Effector CD4-positive, alpha-beta T cell (primary cell): ENCODE results near the gene MDK.
A peak's percentile ranks its signal among the peaks of the same experiment; 100 is the strongest.
"Not testable (repeated sequence)": the region's sequence is repeated elsewhere in the genome, so short reads cannot be mapped to it uniquely, and the experiment has no call there.

ENCODE experiments used
- DNase-seq: peaks from one replicate; pipeline ENCODE4 v3.0.0-alpha.2; 2020

Gene MDK

GRCh38 chr11:46369458-46370152, 11.9 kb upstream of the MDK start:
- peak; percentile 39 for DNase-seq

DNA sequence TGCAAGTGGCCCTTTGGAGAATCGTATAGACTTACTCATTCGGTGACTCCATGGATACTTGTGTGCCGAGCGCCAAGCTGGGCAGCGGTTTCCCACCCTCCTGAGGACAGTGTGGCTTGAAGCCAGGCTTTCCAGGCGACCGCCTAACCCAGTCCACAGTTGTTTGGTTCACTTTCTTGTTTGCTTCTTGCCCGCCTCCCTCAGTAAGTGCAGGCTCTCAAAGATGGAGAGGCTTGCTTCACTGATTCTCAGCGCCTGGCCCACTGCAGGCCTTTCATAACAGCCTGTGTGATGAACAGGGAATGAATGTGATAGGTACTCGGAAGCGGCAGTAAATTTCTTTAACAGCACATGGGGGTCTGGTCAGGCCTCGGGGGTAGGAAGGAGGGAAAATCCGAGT, 11.2 kb upstream of the MDK start:
- DNase-seq, result no peak

DNA sequence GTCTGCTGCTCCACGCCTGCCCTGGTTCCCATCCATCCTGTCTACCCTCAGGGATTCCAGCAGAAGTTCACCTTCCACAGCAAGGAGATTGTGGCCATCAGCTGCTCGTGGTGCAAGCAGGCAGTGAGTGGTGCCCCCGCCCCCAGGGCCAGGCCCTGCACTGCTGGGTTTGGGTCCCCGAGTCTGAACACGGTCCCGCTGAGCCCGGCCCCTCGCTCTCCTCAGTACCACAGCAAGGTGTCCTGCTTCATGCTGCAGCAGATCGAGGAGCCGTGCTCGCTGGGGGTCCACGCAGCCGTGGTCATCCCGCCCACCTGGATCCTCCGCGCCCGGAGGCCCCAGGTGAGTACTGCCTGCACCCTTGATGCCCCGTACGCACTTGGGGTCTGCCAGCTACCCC, 10.2 kb upstream of the MDK start:
- not testable (repeated sequence) for DNase-seq

- DNase-seq, result no peak
Observed at GRCh38 chr11:46372086-46372485, 9.4 kb upstream of the MDK start.

- DNase-seq, result not testable (repeated sequence)
Observed at GRCh38 chr11:46372501-46372900, 9.0 kb upstream of the MDK start.

GRCh38 chr11:46373787-46374740, 7.4 kb upstream of the MDK start:
- no peak for DNase-seq

DNA sequence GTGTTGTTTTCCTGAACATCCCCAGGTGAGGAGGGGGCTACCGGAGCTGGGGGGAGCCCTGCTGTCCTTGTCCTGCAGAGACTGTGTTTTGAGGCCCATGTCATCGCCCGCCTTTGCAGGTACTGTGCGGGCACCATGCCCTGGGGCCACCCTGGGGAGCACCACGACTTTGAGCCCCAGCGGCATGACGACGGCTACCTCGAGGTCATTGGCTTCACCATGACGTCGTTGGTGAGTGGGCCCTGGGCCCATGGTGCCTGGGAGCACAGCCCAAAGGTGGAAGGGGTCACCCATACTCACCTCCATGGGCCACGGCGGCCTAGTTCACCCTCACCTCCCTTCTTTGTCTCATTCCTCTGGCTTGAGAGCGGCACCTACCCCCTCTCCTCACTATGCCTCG, 6.7 kb upstream of the MDK start:
- DNase-seq, result no peak

GRCh38 chr11:46375392-46376101, 5.9 kb upstream of the MDK start:
- DNase-seq, result no peak

DNA sequence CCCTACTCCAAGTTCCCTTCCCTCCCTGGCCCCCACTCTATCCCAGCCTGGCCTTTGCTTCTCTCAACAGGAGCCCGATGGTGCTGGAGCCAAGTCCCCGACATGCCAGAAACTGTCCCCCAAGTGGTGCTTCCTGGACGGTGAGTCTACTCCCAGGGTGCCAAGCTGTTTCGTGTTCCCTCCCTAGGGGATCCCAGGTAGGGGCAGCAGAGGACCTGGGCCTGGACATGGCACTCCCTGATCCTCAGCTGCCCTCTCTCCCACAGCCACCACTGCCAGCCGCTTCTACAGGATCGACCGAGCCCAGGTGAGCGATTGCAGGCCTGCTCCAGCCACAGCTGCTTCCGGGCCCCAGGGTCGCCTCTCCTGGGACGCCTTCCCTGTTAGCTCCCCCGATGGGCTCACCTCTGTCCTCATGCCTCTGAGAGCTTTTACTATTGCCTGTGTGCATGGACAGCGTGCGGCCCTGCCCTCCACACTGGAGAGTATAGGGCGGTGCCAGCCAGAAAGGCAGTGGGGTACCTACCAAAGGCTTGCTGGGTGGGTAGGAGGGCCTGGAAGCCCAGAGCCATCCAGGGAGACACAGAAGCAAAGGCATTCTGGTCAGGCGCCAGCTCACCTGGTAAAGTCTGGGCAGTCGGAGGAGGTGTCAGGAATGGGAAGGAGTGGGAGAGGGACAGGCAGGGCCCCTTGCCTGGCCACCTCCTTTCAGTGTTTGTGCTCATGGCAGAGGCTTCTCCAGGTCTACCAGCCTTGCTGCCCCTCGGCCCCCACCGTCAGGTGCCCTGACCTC, 5.0 kb upstream of the MDK start:
- DNase-seq, result no peak

DNA sequence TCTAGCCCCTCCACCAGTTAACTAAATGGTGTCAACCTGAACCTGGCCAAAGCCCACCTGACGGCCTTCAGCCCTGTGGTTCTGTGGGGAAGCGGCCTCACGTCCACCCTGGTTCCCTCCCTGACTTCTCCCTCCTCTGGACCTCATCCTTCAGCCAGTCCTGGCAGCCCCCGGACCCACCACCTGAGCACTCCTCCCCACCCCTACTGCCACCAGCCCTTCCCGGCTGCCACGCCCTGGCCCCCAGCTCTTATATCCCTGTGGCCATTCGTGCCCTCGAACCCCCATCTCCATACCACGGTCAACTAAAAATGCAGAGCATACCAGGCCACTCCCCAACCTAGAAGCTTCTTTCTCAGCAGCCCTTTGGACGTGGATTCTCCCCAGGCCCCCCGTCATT, 4.2 kb upstream of the MDK start:
- no peak for DNase-seq

GRCh38 chr11:46377831-46378230, 3.6 kb upstream of the MDK start:
- no peak for DNase-seq

DNA sequence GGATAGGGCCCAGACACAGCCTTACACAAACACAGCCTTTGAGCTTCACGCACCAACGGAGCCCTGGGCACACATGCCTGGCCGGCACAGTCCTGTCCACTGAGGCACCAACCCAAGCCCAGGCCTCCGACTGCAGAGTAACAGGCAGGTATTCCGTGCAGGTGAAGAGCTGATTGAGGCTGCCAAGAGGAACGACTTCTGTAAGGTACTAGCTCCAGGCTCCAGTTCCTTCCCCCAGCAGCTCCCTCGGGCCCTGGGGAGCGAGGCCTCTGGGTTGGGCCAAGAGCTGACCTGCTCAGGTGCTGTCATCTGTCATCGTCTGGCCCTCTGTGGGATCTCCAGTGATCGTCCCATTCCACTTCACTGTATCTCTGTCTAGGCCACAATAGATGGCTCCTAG, 3.2 kb upstream of the MDK start:
- no peak for DNase-seq

DNA sequence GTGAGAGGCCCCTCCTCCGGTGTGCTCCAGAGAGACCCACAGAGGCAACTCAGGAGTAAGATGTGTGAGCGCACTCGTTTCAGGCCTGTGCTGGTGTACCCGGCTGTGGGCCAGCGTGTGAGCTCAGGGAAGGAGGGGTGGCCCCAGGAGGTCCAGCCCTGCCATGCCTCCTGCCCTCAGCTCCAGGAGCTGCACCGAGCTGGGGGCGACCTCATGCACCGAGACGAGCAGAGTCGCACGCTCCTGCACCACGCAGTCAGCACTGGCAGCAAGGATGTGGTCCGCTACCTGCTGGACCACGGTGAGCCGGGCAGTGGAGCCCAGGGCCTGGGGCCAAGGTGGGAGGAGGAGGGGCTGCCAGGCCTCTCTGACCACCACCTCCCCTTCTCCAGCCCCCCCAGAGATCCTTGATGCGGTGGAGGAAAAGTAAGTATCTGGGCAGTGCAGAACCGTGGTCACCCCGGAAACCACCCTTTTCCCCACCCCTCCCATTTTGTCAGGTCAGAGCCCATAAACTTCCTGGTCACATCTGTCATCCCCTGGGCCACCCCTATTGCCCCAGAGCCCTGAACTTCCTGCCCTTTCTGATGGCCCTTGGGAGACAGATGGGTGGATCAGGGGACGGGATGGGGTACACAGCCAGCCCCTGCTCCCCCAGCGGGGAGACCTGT, 2.5 kb upstream of the MDK start:
- no peak for DNase-seq

DNA sequence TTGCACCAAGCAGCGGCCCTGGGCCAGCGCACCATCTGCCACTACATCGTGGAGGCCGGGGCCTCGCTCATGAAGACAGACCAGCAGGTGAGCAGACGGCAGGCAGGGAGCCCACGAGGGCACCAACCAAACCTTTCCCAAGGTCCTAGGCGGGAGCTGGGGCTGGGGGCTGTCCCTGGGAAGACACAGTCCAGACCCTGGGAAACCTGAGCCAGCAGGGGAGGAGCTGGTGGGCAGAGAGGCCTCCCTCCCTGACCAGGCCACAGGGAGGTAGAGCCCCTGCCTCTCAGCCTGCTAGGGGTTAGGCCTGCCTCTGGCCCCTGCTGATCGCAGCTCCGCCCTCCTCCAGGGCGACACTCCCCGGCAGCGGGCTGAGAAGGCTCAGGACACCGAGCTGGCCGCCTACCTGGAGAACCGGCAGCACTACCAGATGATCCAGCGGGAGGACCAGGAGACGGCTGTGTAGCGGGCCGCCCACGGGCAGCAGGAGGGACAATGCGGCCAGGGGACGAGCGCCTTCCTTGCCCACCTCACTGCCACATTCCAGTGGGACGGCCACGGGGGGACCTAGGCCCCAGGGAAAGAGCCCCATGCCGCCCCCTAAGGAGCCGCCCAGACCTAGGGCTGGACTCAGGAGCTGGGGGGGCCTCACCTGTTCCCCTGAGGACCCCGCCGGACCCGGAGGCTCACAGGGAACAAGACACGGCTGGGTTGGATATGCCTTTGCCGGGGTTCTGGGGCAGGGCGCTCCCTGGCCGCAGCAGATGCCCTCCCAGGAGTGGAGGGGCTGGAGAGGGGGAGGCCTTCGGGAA, 1.8 kb upstream of the MDK start:
- not testable (repeated sequence) for DNase-seq

- DNase-seq, result peak; percentile 23
Observed at GRCh38 chr11:46380340-46381047, 975 bp upstream of the MDK start.

GRCh38 chr11:46381819-46382645, 563 bp downstream of the MDK start:
- DNase-seq, result no peak

DNA sequence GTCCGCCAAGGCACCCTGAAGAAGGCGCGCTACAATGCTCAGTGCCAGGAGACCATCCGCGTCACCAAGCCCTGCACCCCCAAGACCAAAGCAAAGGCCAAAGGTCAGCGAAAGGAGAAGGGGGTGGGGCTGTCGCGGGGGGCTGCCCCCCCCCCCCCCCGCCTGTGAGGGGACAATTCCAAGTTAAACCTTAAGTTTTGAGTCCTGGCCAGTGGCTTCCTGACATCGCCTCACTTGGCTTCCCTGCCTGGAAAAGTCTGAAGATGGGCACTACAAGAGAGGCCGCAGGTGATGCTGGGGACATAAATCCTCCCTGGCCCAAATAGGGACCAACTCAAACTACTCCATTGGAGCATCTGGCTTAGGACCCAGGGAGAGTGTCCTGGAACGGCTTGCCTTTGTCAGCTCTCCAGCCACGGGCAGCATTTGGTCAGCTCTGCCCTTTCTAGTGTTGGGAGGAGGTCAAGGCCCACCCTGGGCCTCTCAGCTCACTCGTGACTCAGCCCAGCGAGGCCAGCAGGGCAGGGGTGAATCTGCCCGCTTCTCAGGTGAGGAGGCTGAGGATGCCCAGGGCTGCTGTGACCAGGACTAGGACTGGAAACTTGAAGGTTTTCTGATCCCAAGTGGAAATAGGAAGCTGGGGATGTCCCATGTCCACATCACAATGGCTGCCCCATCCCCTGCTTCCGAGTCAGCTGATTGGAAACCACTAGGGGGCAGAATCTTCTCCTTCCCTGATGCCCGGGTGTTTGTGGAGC, 1.4 kb downstream of the MDK start:
- DNase-seq, result no peak

DNA sequence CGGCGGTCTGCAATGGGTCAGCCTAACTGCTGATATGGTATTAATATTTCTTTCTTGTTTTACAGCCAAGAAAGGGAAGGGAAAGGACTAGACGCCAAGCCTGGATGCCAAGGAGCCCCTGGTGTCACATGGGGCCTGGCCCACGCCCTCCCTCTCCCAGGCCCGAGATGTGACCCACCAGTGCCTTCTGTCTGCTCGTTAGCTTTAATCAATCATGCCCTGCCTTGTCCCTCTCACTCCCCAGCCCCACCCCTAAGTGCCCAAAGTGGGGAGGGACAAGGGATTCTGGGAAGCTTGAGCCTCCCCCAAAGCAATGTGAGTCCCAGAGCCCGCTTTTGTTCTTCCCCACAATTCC, 1.9 kb downstream of the MDK start:
- no peak for DNase-seq
